ENCODE measurements around the gene GNB1.
A peak's percentile ranks its signal among the peaks of the same experiment; 100 is the strongest.

GNB1 gene

DNA sequence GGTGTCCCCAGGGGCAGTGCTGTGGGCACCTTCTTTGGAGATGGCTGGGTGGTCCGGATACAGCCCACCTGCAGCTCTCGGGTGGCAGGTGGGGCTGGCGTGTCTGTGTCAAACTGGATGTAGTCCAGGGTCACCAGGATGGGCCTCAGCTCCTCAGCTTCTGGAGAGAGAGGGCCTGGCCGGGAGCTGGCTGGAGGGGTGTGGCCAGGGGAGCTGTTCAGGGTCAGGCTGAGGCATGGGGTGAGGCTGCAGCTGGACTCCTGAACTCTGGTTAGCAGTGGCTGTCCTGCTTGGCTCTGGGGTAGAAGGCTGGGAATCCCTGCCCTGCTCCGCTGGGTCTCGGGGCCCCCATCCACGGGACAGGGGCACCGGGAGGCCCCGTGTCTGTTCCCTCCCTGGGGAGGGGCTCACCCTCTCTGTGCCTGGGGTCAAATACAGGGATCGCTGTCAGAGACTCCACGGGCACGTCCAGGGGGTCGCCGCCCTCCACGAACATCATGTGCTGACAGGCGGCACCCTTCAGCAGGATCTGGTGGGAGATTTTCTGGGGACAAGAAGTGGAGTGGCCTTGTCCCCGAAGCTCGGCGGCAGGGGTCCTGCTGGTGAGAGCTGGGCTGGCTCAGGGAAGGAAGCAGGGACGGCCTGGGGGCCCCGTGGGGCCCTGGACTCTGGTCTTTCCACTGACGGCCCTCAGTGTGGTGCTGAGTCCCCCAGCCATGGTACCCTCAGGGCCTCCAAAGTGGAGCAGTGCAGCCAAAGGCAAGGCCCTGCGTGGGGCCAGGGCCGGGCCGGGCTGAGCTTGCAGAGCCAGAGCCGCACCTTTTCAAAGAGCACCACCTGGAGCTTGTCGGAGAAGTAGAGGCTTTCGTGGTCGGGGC lies 32.3 kb upstream of the GNB1 start:
- no peak for DNase-seq (ENCODE audit: low read depth in 2 of 2, low spot score in 1 of 2)

GRCh38 chr1:1922702-1922955 lies 31.7 kb upstream of the GNB1 start:
- no peak for DNase-seq (ENCODE audit: low read depth in 2 of 2, low spot score in 1 of 2)

- no peak for DNase-seq (ENCODE audit: low read depth in 2 of 2, low spot score in 1 of 2)
These were observed 31.2 kb upstream of the GNB1 start for GRCh38 chr1:1921901-1922701.

DNA sequence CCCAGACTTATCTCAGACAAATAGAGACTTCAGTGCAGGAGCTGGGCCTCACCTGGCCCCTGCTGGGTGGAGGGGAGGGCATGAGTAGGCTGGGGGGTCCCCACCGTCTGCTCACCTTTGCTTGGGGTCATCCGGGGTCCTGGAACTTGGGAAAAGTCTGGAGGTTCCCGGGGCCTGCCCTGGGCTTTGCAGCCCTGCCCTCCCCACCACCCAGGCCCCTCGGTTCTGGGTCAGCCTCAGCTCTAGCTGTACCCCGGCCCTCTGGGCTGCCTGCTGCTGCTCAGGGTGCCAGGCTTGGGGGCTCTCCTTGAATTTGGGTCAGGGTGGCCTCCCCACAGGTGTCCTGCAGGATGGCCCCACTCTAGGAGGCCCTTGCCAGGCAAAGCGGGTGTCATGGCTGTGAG lies 30.6 kb upstream of the GNB1 start:
- no peak for DNase-seq (ENCODE audit: low read depth in 2 of 2, low spot score in 1 of 2)

DNA sequence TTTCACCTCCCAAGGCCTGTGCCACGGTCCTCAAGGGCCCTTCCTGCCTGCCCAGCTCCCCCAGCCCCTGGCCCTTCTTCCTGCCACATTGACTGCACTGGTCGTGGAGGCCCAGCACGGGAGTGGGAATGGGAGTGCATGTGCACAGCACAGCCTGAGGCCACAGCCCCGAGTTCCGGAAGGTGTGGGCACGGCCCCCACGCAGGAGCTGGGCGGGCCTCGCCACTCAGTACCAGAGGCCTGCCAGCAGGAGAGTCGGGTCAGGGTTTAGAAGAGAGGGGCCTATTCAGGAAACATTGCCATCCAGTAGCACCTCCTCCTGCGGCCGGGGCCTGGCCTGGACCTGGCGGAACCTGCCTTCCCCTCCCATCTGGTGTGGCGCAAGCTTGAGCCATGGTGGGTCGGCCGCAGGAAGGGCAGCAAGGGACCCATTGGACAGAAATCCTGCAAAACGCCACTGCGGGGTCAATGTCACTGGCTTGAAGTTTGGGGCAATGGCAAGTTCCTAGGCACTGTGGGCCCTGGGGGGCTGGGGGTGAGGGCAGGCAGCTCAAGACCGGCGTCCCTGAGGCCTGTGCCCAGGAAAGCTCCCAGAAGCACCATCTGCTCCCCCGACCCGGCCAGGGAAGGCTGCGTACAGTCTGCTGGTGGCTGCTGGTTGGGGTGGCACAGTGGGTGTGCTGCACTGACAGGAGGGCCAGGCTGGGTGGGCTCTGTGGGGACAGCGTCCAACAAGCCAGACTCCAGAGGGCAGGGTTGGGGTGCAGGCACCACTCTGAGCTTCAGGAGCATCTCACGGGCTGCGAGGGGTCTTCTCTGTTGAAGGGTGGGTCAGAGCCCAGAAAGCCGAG lies 29.9 kb upstream of the GNB1 start:
- no peak for DNase-seq (ENCODE audit: low read depth in 2 of 2, low spot score in 1 of 2)

GRCh38 chr1:1920057-1920607 lies 29.2 kb upstream of the GNB1 start:
- DNase-seq (ENCODE audit: low read depth in 2 of 2, low spot score in 1 of 2): no peak

DNA sequence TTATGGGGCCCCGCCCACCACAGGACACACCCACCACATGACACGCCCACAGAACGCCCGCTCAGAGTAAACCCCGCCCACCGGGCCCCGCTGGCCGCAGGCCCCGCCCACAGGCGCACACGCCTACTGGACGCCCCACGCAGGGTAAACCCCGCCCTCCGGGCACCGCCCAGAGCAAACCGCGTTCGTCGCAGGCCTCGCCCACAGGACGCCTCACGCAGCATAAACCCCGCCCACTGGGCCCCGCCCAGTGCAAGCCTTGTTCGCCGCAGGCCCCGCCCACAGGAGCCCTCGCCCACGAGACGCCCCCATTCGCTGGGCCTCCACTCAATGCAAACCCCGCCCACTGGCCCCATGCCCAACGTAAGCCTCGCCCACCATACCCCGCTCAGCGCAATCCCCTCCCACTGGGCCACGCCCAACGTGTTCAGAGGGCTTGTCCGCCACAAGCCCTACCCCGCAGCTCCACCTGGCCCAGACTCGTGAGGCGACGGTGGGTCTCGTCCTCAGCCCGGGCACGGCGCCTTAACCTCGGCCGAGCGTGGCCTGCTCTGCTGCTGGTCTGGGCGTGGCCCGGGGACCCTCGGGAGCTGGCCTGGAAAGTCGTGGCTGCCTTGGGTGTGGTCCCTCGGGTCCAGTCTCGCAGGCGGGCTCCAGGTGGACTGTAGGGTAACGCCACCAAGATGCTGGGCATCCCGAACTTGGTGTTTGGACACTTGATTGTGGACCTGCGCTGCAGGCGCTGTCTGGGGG lies 28.6 kb upstream of the GNB1 start:
- DNase-seq (ENCODE audit: low read depth in 2 of 2, low spot score in 1 of 2): peak; percentile 98

- no peak for DNase-seq (ENCODE audit: low read depth in 2 of 2, low spot score in 1 of 2)
These were observed 28.0 kb upstream of the GNB1 start, which contains the start of gene TMEM52 for GRCh38 chr1:1918901-1919303. Gene TMEM52 (minus strand): TSS chr1:1919279. CDS start chr1:1919265, 14 bp downstream.

- no peak for DNase-seq (ENCODE audit: low read depth in 2 of 2, low spot score in 1 of 2)
These were observed 27.4 kb upstream of the GNB1 start for GRCh38 chr1:1917995-1918900.

- DNase-seq (ENCODE audit: low read depth in 2 of 2, low spot score in 1 of 2): no peak
These were observed 26.6 kb upstream of the GNB1 start for GRCh38 chr1:1917304-1917976.

GRCh38 chr1:1916851-1917251 lies 26.0 kb upstream of the GNB1 start:
- DNase-seq (ENCODE audit: low read depth in 2 of 2, low spot score in 1 of 2): no peak

DNA sequence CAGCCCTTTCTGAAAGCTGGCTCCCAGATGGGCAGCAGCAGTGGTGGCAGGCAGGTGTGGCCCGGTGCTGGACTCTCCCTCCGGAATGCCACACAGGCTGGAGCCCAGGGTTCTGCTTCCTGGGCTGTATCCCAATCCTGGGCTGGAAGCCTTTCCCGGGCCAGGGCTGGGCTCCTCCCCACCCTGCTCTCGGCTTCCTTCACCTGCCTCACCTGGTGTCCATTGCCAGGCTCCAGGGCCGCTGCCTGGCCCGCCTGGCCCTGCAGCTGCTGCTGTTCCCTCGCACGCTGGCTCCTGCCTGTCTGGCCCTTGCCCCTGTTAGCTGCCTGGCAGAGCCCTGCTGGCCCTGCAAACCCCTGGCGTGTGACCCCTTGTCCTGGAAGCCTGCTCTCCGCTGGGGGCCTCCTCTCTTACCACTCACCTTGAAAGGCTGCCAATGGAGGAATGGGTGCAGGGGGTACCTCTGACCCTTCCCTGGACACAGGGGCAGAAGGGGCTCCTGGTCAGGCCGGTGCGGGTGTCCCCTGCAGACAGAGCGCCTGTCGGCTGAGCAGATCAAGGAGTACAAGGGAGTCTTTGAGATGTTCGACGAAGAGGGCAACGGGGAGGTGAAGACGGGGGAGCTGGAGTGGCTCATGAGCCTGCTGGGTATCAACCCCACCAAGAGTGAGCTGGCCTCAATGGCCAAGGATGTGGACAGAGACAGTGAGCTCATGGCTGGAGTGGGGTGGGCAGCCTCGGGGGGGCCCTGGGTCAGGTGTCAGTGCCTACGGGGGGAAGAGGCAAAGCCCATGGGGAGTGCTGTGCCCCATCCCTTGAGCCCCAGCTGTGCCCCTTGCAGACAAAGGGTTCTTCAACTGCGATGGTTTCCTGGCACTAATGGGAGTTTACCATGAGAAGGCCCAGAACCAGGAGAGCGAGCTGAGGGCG lies 25.3 kb upstream of the GNB1 start:
- no peak for DNase-seq (ENCODE audit: low read depth in 2 of 2, low spot score in 1 of 2)

GRCh38 chr1:1914971-1915692 lies 24.2 kb upstream of the GNB1 start, which contains the start of gene CALML6:
Gene CALML6 (plus strand): TSS chr1:1915260. CDS start chr1:1915281, 21 bp downstream.
- DNase-seq (ENCODE audit: low read depth in 2 of 2, low spot score in 1 of 2): no peak

- no peak for DNase-seq (ENCODE audit: low read depth in 2 of 2, low spot score in 1 of 2)
These were observed 23.4 kb upstream of the GNB1 start for GRCh38 chr1:1914101-1914970.

DNA sequence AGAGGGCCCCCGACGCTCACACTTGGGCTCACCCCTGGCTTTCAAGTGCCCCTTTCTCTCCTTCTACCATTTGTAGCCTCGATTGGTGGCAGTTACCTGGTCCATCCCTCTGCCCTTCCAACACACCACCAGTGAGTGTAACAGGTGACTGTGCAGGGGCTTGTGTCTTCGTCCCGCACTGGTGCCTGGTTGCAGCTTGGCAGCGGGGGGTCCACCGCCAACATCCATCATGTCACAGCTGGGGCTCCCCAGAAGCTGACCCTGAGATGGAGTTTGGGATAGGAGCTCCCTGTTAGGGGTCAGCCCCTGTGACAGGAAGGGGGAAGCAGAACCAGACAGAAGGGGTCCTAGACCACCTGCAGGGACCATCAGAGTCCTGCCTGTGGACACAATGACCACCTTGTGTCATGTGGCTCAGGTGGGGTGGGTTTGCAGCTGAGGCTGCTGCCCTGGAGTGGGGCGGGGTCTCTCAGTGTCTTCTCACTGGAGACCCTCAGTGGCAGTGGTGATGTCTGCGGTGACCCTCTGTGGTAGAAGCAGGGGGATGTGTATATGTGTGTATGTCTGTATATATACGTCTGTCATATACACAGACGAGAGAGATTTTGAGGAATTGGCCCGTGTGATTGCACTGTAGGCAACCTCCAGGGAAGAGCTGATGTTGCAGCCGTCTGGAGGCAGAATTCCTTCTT lies 20.6 kb upstream of the GNB1 start:
- DNase-seq (ENCODE audit: low read depth in 2 of 2, low spot score in 1 of 2): no peak
